Stimulated activated CD4-positive, alpha-beta T cell treated with anti-CD3 and anti-CD28 coated beads, Interleukin-2, amount 100 ng/mL, for 24 hours (primary cell): ENCODE results near the gene ST6GALNAC2.
A peak's percentile ranks its signal among the peaks of the same experiment; 100 is the strongest.
"Not testable (repeated sequence)": the region's sequence is repeated elsewhere in the genome, so short reads cannot be mapped to it uniquely, and the experiment has no call there.

Experiments used
- DNase-seq, 2 donors: peaks; one replicate each; pipeline ENCODE4 v3.0.0-alpha.2; 2020

Gene ST6GALNAC2

GRCh38 chr17:76538941-76539570, 46.6 kb downstream of the ST6GALNAC2 start:
- DNase-seq = no peak

DNA sequence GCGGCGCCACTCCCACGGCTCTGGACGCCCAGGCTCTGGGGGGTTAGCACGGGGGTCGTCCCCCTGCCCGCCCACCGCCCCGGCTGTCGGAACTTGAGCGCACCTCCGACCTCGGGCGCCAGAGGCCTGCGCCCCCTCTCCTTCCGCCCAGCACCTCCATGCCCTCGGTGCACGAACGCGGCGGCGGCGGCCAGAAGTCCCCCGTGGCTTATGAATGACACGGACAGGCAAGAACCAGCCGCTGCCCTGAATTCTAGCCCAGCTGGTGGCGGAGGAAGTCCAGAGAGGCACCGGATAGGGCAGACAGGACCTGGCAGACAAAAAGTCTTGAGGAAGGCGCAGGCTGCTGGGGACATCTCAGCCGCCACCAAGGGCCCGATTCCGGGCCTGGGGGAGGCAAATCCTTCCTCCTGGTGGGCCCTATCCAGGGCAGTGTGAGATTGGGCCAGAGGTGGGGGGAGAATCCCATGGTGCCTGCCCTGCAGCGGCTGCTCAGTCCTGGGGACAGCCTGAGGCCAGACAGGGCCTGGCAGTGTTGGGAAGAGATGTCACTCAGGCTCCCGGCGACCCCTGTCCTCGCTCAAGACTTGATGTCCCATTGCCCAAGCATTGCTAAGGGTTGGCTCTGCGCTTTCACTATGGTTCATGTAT, 47.3 kb downstream of the ST6GALNAC2 start:
- DNase-seq = no peak

DNA sequence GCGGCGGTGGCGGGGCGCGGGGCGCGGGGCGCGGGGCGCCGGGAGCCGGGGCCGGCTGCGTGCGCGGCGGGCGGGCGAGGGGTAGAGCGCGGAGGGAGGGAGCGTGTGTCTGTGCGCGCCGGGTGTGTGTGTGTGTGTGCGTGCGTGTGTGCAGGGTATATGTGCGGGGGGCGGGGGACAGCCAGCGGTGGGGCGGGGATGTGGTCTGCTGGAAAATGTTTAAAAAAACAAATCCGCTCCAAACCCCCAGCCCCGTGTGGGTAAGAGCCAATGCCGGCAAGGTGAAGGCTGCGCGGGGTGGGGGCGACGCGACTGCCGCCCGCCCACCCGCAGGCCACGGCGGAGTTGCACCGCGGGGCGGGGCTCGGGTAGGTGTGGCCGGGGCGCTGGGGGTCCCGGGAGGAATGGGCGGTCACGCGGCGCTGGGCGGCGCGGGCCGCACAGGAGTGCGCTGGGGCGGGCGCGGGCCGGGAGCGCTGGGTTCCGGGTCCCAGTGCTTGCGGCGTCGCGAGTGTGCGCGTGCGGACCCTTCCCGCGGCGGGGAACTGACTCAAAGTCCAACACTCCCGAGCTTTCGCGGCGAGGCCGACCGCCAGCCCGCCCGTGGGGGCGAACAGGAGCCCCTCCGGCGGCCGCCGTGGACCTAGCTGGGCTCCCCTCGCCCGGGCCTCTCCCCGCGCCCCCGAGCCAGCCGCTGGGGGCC, 47.9 kb downstream of the ST6GALNAC2 start, which contains the start of gene CYGB:
Gene CYGB (minus strand): TSS at position 132 of the 703 bp plus-strand sequence. CDS start 167 bp downstream, outside the sequence.
- DNase-seq = no peak

DNA sequence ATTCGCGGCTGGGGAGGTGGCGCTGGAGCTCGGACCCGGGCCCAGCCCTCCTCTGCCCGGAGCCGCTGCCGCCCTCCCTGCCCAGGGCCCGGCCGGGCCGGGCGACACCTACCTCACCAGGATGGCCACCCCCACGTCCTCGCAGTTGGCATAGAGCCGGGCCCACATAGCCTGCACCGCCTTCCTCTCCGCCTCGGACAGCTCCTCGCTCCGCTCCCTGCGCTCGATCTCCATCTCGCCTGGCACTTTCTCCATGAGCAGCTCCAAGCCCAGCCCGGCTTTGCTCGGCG, 48.4 kb downstream of the ST6GALNAC2 start:
- no peak for DNase-seq

DNA sequence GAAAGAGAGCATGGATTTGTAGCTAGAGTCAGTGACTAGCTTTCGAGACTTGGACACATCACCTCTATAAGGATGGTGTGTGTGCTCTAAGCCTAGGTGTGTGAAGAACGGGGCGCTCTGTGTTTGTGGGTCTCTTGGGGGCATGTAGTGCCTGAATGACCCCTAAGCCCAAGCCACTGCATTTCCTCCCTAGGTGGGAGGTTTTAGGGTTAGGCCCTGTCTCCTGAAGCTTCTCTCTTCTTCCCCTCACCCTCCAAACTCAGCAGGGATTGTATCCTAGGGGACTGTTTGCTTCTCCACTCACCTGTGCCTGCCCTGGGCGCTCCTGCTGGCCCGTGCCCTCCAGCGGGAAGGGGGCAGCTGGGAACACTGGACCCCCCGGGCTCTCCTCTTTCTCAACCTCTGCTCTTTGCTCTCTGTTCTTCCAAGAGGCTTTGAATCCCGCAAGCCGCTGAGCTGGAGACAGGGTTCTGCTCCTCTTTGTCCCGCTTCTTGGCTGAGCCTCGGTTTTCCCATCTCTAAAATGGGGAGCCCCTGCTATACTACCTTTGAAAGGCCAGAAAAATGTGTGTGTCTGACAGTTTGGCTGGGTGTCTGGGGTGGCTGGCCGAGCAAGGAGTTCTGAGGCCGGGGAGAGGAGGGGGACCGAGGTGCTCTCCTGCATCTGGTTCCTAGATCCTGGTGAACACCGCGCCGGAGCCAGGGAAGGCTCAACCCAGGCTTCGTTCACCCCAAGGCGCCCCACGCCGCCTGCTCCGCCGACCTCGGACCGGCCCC, 49.0 kb downstream of the ST6GALNAC2 start:
- DNase-seq = no peak

- DNase-seq = no peak
These were observed 49.7 kb downstream of the ST6GALNAC2 start for GRCh38 chr17:76535788-76536510.

DNA sequence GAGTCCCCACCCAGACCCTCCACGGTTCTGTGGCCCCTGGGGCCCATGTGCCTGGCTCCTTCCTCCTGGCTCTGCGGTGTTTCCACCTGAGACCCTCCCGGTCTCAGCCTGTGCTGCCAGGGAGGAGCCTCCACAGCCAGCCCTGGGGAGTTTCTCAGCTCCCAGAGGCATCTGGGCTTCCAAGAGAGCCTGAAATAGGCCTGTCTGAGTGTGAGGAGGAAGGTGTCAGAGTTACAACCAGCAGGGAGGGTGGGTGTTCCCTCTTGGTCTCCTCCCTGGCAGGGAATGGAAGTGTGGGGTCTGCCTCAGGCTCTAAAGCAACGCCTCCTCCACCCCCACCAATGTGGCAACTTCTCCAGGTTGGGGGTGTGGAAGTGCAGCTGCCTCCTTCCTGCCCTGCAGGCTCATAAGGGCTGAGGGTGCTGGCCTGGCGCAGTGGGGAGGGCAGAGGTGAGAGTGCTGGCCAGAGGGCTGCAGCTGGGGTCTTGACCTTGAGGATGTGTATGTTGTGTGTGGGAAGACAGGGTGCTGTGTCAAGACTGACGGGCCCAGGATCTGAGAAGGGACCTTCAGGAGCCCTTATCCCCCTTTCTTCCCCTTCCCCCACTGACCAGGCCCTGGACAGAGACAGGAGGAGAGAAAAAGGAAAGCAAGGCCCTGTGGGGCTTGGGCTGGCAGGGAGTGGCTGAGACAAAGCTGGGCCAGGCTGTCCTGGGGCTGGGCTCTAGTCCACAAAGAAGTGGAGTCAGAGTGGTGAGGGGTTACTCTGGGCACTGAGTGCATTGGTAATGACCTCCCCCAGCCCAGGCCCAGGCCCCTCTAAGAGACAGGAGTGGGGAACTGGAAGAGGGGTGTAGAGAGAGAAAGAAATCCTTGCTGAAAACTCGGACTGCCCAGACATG, 50.6 kb downstream of the ST6GALNAC2 start:
- no peak for DNase-seq

- DNase-seq = not testable (repeated sequence)
These were observed 51.9 kb downstream of the ST6GALNAC2 start for GRCh38 chr17:76533640-76534359.

- no peak for DNase-seq
These were observed 53.5 kb downstream of the ST6GALNAC2 start for GRCh38 chr17:76532072-76532651.

GRCh38 chr17:76531486-76532038, 54.1 kb downstream of the ST6GALNAC2 start:
- no peak for DNase-seq

DNA sequence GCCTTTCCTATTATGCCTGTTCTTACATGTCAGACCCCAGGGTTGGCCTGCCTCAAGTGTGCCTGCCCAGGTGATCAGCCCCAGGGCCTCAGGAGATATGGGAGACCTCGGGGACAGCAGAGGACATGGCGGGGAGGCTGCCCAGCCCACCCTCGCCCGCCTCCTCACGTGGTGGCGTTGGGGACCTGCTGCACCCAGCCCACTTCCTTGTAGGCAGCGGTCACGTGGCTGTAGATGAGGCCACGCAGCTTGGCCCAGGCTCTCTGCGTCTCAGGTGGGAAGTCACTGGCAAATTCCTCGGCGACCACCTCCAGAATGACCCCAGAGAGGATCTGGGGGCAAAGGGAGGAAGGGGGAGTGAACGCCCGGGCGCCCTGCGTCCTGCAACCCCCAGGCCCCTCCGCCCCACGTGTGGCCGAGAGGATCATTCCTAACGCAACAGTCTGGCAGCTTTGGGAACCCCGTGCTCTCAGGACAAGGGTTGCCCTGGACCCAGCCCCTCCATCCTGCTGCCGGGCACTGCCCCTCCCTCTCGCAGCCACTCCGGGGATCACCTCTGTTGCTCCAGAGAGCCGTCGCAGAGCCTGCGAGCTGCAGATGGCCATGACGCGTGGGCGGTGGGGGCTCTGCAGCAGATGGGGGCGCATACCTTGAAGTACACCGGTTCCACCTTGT, 54.7 kb downstream of the ST6GALNAC2 start:
- no peak for DNase-seq

GRCh38 chr17:76530095-76530723, 55.5 kb downstream of the ST6GALNAC2 start:
- DNase-seq = no peak

DNA sequence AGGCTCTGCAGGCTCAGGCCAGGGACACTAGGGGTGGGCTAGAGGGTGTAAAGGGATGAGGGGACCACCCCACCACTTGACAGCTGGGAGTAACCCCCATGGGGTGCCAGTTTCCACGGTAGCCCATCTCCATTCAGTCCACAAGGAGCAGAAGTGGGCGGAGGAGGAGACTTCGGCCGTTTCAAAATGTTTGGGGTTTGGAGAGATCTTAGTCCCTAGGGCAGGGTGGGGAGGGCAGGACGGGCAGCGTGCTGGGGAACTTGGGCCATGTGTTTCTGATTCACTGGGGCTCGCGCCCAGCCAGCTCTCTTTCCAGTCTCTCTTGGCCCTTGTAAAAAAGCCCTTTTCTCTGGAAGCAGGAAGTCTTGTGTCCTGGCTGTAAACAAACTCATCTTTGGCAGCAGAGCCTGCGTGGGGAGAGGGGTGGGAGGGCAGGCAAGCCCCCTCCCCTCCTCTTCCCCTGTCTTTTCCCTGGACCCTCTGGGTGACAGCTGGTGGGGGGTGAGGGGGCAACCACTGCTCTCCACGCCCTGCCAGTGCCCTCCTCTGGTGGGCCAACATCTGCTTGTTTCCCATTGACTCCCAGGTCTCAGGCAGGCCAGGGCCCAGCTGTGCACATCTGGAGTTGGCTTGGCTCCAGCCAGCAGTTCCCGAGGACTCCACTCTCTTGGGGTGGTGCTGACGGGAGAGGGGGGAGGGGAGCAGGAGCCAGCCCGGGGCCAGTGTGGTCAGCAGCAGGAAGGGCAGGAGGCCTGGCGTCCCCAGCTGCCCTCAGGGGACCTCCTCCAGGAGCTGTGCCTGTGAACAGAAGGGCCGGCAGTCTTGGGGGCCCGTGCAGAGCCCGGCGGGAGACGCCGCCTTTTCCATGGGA, 56.2 kb downstream of the ST6GALNAC2 start:
- no peak for DNase-seq

DNA sequence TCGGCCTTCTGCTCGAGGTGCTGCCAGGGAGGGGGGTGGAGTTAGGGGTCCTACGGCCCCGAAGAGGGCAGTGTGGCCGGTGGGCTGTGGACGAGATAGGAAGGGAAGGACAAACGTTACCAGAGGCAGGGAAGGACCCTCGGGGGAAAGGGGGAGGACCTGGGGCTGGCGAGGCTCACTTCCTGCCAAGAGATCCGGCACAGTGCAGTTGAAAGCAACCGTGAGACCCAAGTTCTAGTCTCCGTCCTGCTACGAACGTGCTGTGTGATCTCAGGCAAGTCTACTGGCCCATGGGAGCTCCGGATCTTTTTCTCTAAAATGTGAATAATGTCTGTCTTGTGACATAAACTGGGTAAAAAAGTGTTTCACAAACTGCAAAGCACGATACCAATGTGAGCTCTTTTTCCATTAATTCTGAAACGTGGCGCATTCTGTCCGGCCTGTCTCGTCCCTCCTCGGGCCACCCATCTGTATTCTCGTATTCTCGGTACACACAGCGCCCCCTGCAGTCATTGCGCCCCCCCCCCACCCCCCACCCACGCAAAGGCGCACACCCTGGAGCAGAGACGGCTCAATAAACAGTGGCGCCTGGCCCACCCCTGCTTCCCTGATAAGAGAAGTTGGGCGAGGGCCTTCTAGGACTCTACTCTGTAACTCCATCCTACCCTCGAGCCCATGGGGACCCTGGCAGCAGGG, 57.0 kb downstream of the ST6GALNAC2 start:
- DNase-seq = no peak

GRCh38 chr17:76528156-76528527, 57.5 kb downstream of the ST6GALNAC2 start:
- DNase-seq = no peak

DNA sequence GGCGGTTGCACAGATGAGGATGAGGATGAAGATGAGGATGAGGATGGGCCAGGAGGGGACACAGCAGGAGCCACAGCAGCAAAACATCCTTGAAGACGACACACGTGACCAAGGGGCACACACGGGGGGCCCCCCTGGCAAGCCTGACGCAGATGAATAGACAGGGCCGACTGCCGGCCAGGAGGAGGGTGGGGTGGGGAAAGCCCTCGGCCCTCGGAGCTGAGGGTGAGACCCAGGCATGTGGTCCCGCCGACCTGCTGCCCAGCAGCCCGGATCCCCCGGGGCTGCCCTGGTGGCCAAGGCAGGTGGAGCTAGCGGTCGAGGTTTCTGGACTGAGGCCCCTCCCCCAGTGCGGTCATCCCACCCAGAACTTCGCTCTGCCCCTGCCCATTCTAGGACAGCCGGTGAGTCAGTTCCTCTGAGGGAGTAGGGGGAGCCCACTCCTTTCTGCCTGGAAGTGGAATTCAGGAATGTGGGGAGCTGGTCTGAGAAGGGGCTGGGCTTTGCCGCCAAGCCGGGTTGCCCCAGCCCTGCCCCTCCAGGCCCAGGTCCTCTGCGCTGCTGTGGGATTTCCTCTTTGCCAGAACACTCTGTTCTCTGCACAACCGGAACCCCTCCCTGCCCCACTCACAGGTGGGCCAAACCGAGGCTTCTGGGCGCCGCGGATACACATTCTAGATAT, 58.1 kb downstream of the ST6GALNAC2 start:
- DNase-seq = peak in 1 of 2 donors; percentile 43

- DNase-seq = not testable (repeated sequence)
These were observed 58.6 kb downstream of the ST6GALNAC2 start for GRCh38 chr17:76527016-76527415.
